ENCODE data around the gene CASP2.

CASP2 gene

DNA sequence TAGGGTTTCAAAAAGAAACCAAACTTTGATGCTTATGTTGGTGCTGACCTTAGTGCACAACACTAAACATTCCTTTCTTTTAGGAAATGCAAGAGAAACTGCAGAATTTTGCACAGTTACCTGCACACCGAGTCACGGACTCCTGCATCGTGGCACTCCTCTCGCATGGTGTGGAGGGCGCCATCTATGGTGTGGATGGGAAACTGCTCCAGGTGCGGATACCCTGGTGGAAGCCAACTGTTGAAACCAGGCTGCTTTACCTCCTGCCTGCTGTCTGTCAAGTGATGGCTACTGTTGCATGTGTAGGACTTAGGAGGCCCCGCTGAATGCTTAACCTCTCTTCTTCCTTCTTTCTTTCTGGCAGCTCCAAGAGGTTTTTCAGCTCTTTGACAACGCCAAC lies 11.7 kb downstream of the CASP2 start:
- DNase-seq = peak; percentile 63

DNA sequence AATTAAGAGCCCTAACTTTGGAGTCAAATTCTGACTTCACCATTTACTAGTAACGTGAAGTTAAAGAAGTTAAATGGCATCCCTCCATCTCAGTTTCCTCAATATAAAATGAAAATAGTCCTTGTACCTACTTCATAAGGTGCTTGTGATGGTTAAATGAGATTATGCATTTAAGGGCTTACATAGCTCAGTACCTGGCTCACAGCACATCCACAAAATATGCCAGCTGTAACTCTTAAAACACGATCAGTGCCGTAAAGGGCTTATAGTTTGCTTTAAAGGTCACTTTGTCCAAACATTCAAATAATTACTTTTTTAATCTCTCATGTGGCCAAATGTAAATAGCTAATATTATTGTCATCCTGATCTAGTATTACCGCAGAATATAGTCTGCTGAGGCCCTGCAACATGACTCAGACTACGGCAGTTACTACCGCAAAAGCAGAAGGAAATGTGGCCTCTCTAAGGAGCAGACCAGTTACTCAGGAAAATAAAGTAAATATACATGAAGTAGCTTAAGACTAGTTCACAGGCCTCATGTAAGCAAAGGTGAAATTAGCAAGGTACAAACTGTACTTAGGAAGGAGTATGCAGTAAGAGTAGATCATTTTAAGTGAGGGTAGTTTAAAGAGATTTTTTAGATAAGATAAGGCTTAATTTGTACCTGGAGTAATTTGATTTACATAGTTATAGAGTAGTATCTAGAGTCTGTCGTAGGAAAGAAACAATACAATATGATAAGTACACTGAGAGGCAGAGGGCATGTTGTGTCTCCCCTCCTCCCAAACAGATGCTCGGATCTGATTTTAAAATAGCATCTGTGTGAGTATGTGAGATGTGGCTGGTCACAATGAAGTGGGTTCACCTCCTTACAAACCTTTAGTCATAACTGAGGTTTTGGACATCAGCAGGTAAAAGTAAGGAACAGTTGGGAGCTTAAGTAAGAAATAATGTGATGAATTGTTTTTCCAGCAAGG lies 13.1 kb downstream of the CASP2 start:
- DNase-seq = no peak

DNA sequence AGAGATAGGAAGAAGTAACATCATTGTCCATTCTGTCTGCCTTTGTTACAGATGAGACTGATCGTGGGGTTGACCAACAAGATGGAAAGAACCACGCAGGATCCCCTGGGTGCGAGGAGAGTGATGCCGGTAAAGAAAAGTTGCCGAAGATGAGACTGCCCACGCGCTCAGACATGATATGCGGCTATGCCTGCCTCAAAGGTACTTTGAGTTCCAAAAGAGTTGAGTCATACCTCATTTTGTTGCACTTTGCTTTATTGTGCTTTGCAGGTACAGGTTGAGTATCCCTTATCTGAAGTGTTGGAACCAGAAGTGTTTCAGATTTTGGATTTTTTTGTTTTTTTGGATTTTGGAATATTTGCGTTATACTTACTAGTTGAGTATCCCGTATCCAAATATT lies 15.6 kb downstream of the CASP2 start:
- no peak for DNase-seq

DNA sequence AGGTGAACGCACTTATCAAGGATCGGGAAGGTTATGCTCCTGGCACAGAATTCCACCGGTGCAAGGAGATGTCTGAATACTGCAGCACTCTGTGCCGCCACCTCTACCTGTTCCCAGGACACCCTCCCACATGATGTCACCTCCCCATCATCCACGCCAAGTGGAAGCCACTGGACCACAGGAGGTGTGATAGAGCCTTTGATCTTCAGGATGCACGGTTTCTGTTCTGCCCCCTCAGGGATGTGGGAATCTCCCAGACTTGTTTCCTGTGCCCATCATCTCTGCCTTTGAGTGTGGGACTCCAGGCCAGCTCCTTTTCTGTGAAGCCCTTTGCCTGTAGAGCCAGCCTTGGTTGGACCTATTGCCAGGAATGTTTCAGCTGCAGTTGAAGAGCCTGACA lies 16.8 kb downstream of the CASP2 start:
- no peak for DNase-seq

DNA sequence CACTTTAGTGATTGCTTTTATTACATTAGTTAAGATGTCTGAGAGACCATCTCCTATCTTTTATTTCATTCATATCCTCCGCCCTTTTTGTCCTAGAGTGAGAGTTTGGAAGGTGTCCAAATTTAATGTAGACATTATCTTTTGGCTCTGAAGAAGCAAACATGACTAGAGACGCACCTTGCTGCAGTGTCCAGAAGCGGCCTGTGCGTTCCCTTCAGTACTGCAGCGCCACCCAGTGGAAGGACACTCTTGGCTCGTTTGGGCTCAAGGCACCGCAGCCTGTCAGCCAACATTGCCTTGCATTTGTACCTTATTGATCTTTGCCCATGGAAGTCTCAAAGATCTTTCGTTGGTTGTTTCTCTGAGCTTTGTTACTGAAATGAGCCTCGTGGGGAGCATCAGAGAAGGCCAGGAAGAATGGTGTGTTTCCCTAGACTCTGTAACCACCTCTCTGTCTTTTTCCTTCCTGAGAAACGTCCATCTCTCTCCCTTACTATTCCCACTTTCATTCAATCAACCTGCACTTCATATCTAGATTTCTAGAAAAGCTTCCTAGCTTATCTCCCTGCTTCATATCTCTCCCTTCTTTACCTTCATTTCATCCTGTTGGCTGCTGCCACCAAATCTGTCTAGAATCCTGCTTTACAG lies 17.4 kb downstream of the CASP2 start:
- DNase-seq = peak; percentile 44

DNA sequence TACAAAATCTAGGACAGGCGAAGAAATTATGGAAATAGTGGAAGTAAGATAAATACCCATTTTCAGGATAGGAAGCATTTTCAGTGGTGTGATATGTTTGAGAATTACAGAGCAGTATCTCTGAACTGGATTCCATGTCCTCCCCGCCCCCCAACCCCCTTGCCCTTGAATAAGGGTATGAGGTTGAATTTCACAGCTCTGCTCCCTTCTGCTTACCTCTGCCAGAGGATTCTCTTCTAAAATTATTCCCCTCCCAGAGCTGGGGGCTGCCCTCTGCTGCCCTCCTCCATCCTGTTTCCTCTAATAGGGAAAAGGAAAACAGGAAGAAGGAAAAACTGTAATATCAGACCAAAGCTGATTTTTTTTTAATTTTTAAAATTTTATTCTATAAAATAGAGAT lies 20.5 kb downstream of the CASP2 start:
- no peak for DNase-seq

DNA sequence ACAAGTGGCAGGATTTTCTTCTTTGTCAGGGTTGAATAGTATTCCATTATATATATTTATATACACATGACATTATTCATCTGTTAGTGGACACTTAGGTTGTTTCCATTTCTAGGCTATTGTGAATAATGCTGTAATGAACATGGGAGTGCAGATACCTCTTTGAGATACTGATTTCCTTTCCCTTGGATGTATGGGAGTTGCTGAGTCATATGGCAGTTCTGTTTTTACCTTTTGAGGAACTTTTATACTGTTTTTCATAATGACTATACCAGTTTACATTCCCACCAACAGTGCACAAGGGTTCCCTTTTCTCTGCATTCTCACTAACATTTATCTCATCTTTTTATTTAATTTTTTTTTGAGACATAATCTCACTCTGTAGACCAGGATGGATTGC lies 26.0 kb downstream of the CASP2 start:
- no peak for DNase-seq

DNA sequence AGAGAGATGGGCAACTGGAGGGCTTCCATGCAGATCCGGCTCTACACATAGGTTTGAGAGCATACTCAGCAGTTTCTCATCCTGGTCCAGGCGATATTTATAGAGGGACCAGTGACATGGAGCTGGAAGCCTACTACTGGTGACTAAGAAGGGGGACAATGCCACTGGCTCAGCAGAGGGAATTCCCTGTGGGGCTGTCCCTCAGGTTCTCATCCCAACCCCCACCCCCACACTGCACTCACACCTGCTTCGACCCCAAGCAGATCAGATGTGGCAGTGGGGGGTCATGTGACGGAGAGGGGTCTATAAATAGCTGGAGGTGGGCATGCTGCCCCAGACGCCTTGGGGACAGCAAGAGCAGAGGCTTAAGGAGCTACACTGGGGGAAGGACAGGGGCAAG lies 27.6 kb downstream of the CASP2 start, which contains the start of gene CLCN1:
Gene CLCN1, plus strand, starts transcription at position 336 of the 400 bp plus-strand sequence. CDS start 102 bp downstream, outside the sequence.
- DNase-seq = no peak

DNA sequence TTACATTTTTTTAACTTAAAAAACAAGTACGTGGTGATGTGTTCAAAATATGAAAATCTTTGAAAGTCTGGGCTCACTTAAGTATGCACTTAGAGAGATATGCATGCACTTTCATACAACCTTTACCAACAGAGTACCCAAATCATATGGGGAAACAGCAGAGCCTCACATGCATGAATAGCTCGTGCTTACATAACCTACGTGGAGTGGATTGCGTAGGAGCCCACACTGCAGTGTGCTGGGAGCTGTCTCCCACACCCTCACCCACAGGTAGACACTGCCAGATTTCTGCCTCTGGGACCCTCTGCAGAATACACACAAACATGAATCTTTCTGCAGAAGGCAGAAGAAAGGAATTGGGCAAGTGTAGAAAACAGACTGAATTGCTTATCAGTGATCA lies 28.3 kb downstream of the CASP2 start:
- DNase-seq = no peak

DNA sequence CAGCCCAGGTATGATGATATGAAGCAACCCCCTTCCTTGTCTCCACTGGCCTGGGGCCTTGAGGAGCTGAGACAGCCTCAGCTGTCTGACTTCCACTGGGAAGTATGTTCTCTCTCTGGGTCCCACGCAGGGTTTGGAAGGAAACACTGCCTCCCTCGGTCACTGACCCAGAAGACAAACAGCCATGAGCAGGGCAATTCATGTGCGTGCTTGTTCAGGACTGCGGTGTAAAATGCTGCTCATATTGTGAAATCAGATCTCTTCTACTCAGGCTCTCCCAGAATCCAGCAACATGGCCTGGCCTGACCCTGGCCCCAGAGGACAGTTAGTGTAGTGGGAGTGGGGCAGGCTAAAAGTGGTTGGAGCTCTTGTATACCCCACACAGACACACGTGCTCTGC lies 30.5 kb downstream of the CASP2 start:
- DNase-seq = no peak

DNA sequence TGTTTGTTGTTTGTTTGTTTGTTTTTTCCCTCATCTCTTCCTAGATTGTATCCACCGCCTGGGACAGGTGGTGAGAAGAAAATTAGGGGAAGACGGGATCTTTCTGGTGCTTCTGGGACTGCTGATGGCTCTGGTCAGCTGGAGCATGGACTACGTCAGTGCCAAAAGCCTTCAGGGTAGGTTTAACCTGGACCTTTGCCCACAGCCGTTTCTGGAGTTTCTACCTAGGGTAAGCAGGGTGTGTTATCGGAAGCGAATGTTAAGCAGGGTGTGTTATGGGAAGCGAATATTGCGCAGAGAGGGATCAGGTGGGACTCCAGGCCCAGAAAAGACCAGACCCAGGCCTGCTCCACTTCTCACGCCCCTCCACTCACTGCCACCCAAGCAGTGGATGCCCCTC lies 32.5 kb downstream of the CASP2 start:
- DNase-seq = no peak

DNA sequence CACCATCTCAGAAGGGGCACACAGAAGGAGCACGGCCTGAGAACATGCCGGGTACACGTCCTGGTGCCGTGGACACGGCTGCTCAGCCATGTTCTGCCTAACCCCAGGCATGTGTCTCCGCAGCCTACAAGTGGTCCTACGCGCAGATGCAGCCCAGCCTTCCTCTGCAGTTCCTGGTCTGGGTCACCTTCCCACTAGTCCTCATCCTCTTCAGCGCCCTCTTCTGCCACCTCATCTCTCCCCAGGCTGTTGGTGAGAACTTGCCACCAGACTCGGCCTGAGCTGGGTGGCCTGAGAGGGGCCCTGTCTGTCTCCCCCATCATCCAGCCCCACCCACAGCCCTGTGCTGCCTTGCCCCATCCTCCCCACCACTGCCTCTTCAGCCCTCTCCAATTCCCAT lies 33.1 kb downstream of the CASP2 start:
- DNase-seq = no peak

DNA sequence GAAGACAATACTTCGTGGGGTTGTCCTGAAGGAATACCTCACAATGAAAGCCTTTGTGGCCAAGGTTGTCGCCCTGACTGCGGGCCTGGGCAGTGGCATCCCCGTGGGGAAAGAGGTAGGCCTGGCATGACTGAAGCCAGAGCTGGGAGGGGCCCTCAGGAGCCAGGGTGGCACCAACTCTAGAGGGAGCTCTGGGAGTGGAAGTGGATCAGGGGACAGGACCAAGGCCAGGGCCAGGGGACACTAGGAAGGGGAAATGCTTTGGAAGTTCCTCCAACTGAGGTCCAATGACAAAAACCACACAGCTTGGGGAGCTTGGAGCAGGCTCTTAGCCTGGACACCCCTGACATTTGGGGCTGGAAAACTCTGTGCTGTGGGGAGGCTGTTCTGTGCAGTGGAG lies 33.6 kb downstream of the CASP2 start:
- no peak for DNase-seq

DNA sequence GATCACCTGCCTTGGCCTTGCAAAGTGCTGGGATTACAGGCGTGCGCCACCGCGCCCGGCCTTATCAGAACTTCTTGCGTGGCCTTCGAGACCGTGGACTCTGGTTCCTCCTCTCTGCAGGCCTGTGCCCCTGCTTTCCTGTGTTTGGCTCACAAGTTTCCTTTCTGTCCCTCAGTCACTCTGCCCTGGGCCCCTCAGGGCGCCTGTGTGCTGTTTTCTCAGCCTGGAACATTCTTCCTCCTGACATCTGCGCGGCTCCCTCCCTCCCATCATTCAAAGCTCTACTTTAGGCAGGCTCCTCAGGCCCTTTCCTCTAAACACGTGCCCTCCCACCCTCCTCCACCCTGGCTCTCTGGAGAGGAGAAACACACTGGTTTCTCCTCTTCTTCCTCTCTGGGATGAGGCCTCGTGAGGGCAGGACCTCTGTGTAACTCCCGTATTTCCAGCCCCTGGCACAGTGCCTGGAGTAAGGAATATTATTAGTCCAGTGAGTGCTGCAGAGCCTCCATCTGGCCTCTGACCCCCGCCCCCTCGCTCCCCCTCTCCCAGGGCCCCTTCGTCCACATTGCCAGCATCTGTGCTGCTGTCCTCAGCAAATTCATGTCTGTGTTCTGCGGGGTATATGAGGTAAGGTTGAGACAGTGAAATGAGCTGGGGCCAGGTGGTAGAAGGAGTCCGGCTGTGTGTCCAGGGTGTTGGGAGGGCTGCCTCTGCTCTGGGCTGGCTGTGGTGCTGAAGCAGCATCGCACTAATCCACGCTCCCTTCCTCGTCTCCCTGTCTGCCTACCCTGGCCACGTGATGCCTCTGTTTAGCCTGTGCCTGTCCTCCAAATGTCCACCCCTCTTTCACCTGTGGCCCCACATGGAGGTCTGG lies 34.8 kb downstream of the CASP2 start:
- no peak for DNase-seq

DNA sequence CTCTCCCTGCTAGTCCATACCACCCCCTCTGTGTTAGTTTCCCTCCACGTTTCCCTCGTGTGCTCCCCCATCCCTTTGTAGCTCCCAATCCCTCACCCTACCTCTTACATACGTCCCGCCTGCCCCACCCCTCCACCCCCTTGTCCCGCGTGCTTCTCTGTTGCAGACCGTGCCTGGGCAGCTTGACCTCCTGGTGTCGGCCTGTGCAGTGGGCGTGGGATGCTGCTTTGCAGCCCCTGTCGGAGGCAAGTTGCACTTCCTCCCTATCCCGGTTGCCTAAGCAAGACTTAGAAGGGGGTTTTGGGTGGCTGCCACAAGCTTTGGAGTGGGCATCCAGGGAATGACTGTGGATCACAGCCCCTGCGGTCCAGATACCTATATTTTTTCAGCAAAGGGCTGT lies 35.5 kb downstream of the CASP2 start:
- DNase-seq = no peak

DNA sequence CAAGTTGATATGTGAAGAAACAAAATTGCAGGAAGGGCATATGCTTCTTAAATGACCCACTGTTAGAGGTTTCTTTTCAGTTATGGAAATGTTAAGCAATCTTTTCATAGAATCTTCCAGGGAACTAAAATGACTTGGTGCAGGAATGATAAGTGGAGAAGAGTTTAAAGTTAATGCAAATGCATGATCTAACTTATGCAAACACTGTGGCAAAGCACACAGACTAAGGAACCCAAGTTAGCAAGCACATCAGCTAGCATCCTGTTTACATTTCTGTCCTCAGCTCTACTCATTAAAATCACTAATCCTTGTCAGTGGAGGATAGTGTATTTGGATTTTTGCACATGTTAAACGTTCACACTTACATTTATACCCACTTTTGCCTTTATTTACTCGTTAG lies 37.1 kb downstream of the CASP2 start:
- DNase-seq = no peak

DNA sequence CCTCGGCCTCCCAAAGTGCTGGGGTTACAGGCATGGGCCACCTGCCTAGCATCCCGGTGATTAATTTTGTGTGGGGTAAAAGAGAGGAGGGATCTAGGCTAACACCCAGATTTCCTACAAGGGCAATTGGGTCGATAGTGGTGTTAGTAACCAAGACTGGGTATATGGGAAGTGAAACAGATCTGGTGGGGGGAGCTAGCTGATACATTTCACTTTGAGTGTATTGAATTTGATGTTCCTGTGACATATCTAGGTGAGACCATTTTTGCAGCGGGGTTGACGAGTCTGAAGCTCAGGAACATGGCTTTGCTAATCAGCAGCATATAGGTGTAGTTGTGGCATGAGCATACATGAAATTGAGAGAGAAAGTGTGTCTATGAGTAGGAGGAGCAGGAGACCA lies 39.8 kb downstream of the CASP2 start:
- no peak for DNase-seq

DNA sequence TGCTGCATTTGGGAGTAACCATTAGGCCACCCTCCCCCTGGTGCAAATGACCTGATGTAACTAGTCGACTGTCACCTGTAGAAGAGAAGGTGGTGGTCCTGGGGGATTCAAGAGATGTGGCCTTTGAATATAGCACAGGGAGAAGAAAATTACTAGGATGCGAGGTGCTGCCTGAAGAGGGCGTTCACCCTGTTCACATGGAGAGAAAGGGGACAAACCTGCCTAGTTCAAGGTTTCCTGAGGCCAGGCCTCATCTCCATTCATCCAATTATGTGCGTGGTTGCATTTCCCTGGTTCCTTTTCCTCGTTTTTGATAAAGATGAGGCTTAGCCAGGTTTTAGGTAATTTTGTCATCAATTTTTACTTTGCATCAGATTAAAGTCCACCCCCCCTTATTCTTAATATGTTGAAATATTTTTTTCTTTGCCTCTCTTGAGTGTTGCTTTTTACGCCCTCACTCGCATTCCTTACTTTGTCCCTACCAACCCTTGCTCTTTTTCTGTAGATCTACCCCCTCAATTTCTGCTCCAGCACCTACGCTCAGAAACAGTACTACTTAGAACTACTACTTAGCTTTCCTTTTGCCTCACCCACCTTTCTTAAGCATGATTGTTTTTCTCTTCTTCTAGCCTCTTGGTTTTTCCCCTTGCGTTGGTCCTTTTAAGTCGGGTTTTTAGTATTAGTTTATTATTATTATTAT lies 41.5 kb downstream of the CASP2 start:
- no peak for DNase-seq

DNA sequence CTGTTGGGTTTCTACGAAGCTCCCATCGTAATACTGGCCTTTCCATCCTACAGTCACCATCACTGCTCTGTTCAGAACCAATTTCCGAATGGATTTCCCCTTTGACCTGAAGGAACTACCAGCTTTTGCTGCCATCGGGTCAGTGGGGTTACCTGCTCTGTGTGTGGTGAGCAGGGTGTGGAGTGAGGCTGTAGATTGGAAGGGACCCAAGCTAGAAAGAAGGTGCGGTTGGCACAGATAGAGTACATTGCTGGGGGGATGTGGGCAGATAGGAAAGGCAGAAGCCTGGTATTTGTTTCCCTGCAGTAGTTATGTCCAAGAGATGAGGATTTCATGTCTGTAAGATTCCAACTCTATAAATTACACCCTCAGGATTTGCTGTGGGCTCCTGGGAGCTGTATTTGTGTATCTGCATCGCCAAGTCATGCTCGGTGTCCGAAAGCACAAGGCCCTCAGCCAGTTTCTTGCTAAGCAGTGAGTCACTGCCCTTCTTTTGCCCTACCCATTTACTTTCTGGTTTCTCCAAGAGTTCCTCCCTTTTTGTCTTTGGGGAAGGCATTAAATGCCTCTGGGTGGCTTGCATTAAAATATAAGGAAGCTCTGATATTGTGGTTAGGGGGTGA lies 43.1 kb downstream of the CASP2 start:
- DNase-seq = no peak

DNA sequence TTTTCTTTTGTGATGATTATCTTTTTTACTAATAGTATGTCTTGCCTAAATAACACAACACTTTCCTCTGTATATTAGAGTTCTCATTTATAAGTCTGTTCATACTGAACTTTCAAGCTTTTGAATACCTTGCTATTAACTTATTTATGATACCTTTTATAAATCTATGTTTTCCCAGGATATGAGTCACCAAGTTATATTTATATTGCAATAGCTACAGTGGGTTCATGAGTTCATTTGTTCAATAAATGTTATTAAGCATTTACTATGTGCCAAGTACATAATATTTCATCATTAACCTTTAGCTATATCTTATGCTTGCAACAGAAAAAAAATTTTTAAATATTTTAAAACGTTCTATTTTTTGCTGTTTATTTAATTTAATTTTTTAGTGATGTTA lies 46.1 kb downstream of the CASP2 start:
- DNase-seq = no peak

DNA sequence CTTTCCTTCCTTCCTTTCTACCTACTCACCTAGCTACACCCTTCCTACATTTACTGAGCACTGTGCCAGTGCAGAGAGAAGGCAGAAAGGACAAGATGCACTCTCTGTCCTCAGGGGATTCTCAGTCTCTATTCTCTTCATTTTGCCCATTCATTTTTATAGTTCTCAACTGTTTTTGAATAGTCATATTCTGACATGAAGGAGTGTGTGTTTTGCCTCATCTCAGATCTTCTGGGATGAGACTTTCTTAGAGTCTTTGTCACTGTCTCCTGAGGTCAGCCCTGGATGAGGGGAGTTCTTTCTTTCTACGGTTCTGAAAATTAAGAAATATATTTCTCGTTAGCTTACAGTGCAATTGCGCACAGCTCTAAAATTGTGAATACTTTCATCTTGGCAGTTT lies 49.1 kb downstream of the CASP2 start:
- no peak for DNase-seq

DNA sequence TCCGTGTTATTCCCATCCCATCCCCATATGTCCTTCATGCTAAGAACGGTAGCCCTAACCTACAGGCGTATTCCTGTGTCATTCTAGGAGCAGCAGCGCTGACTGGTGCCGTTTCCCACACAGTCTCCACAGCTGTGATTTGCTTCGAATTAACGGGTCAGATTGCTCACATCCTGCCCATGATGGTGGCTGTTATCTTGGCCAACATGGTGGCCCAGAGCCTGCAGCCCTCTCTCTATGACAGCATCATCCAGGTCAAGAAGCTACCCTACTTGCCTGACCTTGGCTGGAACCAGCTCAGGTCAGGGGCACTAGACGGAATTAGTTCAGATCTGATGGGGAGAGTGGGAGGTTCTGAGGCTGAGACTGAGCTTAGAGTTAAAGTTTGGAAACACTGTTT lies 53.7 kb downstream of the CASP2 start:
- DNase-seq = no peak

Data from central memory CD4-positive, alpha-beta T cell (primary cell).